Hepatocyte (in vitro differentiated cells): Measurements from ENCODE around the gene CABP1.
A peak's percentile ranks its signal among the peaks of the same experiment; 100 is the strongest.

Experiments used
- CTCF ChIP-seq: fragments of 200-600 bp; sonication (generic); IDR thresholded peaks from 2 replicates; pipeline ENCODE4 v1.5.1; 2016; ENCODE audit warnings: antibody characterized with exemption, mild to moderate bottlenecking; ENCODE audit not compliant: poor library complexity
- EZH2 ChIP-seq: fragments of 200-600 bp; sonication (generic); IDR thresholded peaks from 2 replicates; pipeline ENCODE4 v1.6.1; 2016; ENCODE audit warnings: antibody characterized with exemption, mild to moderate bottlenecking, borderline replicate concordance

GRCh38 chr12:120713861-120714482 lies 73.5 kb downstream of the CABP1 start:
- TF ChIP-seq EZH2 (no peak), CTCF (peak; percentile 82)
